DND-41 (cell line): ENCODE measurements around the gene EPB41L5.
"Not testable (repeated sequence)": the region's sequence is repeated elsewhere in the genome, so short reads cannot be mapped to it uniquely, and the experiment has no call there.

ENCODE experiments used
- ATAC-seq: fragments of 200-7000 bp; cut with Tn5 transposase; 3 replicates; pipeline ENCODE4 v1.9.1; 2021; ENCODE audit warnings: low read depth; ENCODE audit not compliant: insufficient read depth
- DNase-seq: peaks from one replicate; pipeline ENCODE4 v3.0.0-alpha.2; 2020
- H2AFZ ChIP-seq: 2 replicates; pipeline ENCODE4 v1.6.0; 2012; ENCODE audit warnings: low read depth, low read length
- H3K27ac ChIP-seq: 2 replicates; pipeline ENCODE4 v1.5.1; 2012; ENCODE audit warnings: low read length, inconsistent platforms
- H3K27me3 ChIP-seq: fragments of 200-600 bp; sonication (generic); 2 replicates; pipeline ENCODE4 v1.6.0; 2012; ENCODE audit warnings: low read length, mild to moderate bottlenecking, inconsistent platforms; ENCODE audit not compliant: insufficient read depth, poor library complexity
- H3K36me3 ChIP-seq: 2 replicates; pipeline ENCODE4 v1.5.1; 2012; ENCODE audit warnings: low read length, inconsistent platforms; ENCODE audit not compliant: insufficient read depth
- H3K4me1 ChIP-seq: 2 replicates; pipeline ENCODE4 v1.5.1; 2012; ENCODE audit warnings: mild to moderate bottlenecking, low read length; ENCODE audit not compliant: insufficient read depth
- H3K4me2 ChIP-seq: 2 replicates; pipeline ENCODE4 v1.6.0; 2012; ENCODE audit warnings: mild to moderate bottlenecking, moderate library complexity, low read length, inconsistent platforms; ENCODE audit not compliant: insufficient read depth
- H3K4me3 ChIP-seq, 2 experiments: fragments of 200-600 bp in 1 of 2; shearing (Covaris generic) in 1 of 2; 2 replicates each; pipeline ENCODE4 v1.5.1; 2012 to 2016; ENCODE audit warnings: inconsistent platforms in 2 of 2, low read length in 2 of 2, mild to moderate bottlenecking in 2 of 2, low read depth in 1 of 2, moderate library complexity in 1 of 2
- H3K79me2 ChIP-seq: 2 replicates; pipeline ENCODE4 v1.6.0; 2012; ENCODE audit warnings: low read length, inconsistent platforms; ENCODE audit not compliant: insufficient read depth
- H3K9ac ChIP-seq: 2 replicates; pipeline ENCODE4 v1.6.0; 2012; ENCODE audit warnings: low read depth, mild to moderate bottlenecking, inconsistent platforms, low read length, moderate library complexity
- H3K9me3 ChIP-seq: 2 replicates; pipeline ENCODE4 v1.5.1; 2012; ENCODE audit warnings: low read length, moderate library complexity, mild to moderate bottlenecking, inconsistent platforms; ENCODE audit not compliant: insufficient read depth, severe bottlenecking
- H4K20me1 ChIP-seq: 2 replicates; pipeline ENCODE4 v1.6.0; 2012; ENCODE audit warnings: low read length; ENCODE audit not compliant: insufficient read depth
- EZH2 ChIP-seq: IDR thresholded peaks from 3 replicates; pipeline ENCODE4 v1.6.1; 2012; ENCODE audit warnings: borderline replicate concordance, low read depth, mild to moderate bottlenecking, moderate library complexity, low read length, inconsistent platforms; ENCODE audit not compliant: severe bottlenecking
- TF ChIP-seq, protein P1 (sequence below): IDR thresholded peaks from 2 replicates; pipeline ENCODE4 v1.5.1; 2012; ENCODE audit warnings: borderline replicate concordance, low read length, moderate library complexity, mild to moderate bottlenecking; ENCODE audit not compliant: poor library complexity, severe bottlenecking; ENCODE audit errors: extremely low read depth

Gene EPB41L5

DNA sequence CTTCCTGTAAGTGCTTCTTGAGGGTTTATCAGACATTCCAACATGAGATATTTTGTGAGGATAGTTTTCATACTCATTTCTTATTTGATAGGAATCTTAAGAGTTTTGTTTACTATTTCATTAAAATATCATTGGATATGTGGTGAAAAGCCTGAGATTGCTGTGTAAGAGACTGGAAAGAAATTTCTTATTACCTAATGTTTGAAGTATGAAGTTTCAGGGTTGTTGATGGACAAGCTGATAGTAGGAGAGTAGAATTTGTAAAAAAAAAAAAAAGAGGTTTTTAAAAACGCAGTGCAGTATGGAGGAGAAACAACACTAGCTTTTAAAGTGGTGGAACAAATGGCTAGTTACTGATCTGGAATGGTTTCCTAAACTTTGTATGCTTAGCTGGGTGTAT lies 7.7 kb downstream of the EPB41L5 start:
- no peak for DNase-seq
- TF ChIP-seq, protein P1, sequence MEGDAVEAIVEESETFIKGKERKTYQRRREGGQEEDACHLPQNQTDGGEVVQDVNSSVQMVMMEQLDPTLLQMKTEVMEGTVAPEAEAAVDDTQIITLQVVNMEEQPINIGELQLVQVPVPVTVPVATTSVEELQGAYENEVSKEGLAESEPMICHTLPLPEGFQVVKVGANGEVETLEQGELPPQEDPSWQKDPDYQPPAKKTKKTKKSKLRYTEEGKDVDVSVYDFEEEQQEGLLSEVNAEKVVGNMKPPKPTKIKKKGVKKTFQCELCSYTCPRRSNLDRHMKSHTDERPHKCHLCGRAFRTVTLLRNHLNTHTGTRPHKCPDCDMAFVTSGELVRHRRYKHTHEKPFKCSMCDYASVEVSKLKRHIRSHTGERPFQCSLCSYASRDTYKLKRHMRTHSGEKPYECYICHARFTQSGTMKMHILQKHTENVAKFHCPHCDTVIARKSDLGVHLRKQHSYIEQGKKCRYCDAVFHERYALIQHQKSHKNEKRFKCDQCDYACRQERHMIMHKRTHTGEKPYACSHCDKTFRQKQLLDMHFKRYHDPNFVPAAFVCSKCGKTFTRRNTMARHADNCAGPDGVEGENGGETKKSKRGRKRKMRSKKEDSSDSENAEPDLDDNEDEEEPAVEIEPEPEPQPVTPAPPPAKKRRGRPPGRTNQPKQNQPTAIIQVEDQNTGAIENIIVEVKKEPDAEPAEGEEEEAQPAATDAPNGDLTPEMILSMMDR = no peak
- TF ChIP-seq EZH2 = no peak
- H3K79me2 ChIP-seq = peaks cover 50% of the 10 kb centered on the region

DNA sequence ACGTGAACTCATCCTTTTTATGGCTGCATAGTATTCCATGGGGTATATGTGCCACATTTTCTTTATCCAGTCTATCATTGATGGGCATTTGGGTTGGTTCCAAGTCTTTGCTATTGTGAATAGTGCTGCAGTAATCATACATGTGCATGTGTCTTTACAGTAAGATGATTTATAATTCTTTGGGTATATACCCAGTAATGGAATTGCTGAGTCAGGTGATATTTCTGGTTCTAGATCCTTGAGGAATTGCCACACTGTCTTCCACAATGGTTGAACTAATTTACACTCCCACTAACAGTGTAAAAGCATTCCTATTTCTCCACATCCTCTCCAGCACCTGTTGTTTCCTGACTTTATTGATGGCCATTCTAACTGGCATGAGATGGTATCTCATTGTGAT lies 9.6 kb downstream of the EPB41L5 start:
- H3K9ac ChIP-seq, H3K4me1 ChIP-seq, H3K36me3 ChIP-seq, H3K4me2 ChIP-seq, H3K27me3 ChIP-seq, H3K9me3 ChIP-seq, H3K4me3 ChIP-seq, DNase-seq, ATAC-seq, H2AFZ ChIP-seq, H4K20me1 ChIP-seq, H3K27ac ChIP-seq: not testable (repeated sequence)
- peaks cover 47% of the 10 kb centered on the region for H3K79me2 ChIP-seq

More for the DNA sequence above, 7.7 kb downstream of the EPB41L5 start:
- Histone ChIP-seq H3K9ac (no peak overlapping the region), H3K4me1 (no peaks in the 10 kb centered on the region; the same call in 1 of the 2 replicates), H3K4me2 (no peak overlapping the region), H3K27ac (no peak overlapping the region), H3K9me3 (peaks cover 3% of the 10 kb centered on the region), H3K36me3 (peaks cover 6% of the 10 kb centered on the region; the same call in 1 of the 2 replicates), H4K20me1 (no peaks in the 10 kb centered on the region), H3K4me3 (no peak overlapping the region), H2AFZ (no peak overlapping the region), H3K27me3 (no peaks in the 10 kb centered on the region)
- no peak for ATAC-seq

DNA sequence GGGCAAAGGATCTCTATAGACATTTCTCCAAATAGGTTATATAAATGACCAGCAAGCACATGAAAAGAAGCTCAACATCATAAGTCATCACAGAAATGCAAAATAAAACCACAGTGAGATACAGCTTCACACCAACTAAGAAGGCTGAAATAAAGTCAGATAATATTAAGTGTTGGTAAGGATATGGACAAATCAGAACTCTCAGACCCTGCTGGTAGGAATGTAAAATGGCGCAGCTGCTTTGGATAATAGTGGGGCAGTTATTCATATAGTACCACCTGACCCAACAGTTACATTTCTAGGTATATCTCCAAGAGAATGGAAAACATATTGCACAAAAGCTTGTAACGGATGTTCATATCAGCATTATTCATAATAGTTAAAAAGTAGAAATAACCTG lies 14.0 kb downstream of the EPB41L5 start:
- H3K27me3 ChIP-seq = no peaks in the 10 kb centered on the region
- no peak overlapping the region for H3K27ac ChIP-seq
- TF ChIP-seq, protein P1 = no peak
- no peak for TF ChIP-seq EZH2
- no peaks in the 10 kb centered on the region; the same call in 1 of the 2 replicates for H4K20me1 ChIP-seq
- ATAC-seq = no peak
- peaks cover 3% of the 10 kb centered on the region for H3K9me3 ChIP-seq
- H3K4me3 ChIP-seq = no peak overlapping the region
- no peak overlapping the region for H2AFZ ChIP-seq
- no peak for DNase-seq
- peaks cover 37% of the 10 kb centered on the region for H3K79me2 ChIP-seq
- no peak overlapping the region for H3K9ac ChIP-seq
- H3K4me1 ChIP-seq = no peaks in the 10 kb centered on the region
- H3K36me3 ChIP-seq = peaks cover 3% of the 10 kb centered on the region; the same call in 1 of the 2 replicates
- H3K4me2 ChIP-seq = no peak overlapping the region

DNA sequence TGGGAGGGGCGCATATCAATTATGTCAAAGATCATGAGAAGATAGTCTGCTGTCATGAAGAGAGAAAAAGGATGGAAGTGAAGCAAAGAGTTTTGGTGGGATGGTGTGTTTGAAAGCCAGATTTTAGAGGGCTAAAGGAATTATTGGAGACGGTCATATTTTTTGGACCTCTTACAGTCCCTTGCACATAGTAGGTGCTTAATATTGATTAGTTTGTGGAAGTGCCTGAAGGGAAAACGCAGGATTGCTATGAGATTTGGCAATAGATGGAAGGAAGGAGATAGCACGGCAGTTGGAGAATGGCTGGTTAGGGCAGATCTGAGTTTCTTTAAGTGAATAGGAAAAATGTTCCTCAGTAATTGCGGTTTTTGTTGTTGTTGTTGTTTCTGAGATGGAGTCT lies 15.9 kb downstream of the EPB41L5 start:
- Histone ChIP-seq H3K27me3 (no peaks in the 10 kb centered on the region), H3K9ac (no peak overlapping the region), H4K20me1 (no peaks in the 10 kb centered on the region; the same call in 1 of the 2 replicates), H3K4me3 (no peak overlapping the region), H3K9me3 (peaks cover 3% of the 10 kb centered on the region), H2AFZ (no peak overlapping the region), H3K27ac (no peak overlapping the region), H3K4me1 (no peaks in the 10 kb centered on the region), H3K79me2 (peaks cover 39% of the 10 kb centered on the region), H3K36me3 (peaks cover 3% of the 10 kb centered on the region; the same call in 1 of the 2 replicates), H3K4me2 (no peak overlapping the region)
- no peak for ATAC-seq
- TF ChIP-seq, protein P1 = no peak
- no peak for TF ChIP-seq EZH2
- DNase-seq = no peak
